Measurements from ENCODE around the gene BMP5.
A peak's percentile ranks its signal among the peaks of the same experiment; 100 is the strongest.

The BMP5 gene

GRCh38 chr6:55705451-55706440 lies 169.6 kb downstream of the BMP5 start:
- DNase-seq = no peak

- DNase-seq = peak in 1 of 2 donors; percentile 7
Measured at GRCh38 chr6:55704421-55704820, 171.0 kb downstream of the BMP5 start.

Data from inflammatory macrophage treated with lipopolysaccharide for 1 hour (primary cell).